Measurements from ENCODE around the gene MCRIP1.

DNA sequence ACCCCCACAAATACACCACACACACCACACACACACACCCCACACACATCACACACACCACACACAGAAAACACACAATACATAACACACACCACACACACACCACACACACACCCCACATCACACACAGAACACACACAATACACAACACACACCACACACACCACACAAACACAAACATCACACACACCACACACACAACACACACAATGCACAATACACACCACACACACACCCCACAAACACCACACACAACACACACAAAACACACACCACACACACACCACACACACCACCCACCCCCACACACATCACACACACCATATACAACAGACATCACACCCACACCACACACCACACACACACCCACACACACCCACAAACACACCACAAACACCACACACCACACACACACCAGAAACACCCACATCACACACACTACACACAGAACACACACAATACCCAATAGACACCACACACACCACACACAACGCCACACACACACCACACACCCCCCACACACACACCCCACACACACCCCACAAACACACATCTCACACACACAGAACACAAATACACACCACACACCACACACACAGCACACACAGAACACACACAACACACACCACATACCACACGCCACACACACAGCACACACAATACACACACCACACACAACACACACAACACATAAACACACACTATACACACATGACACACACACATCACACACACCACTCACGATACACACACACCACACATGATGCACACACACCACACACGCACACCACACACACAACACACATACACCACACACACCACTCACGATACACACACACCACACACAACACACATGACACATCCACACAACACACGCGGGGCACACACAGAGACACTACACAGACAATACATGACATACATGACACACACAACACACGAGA lies 40.1 kb downstream of the MCRIP1 start:
- TF ChIP-seq CTCF (IDR thresholded peaks at IDR 0.05; ENCODE audit: low read depth, low read length) (no peak), EZH2phosphoT487 (IDR thresholded peaks at IDR 0.05; ENCODE audit: low read depth) (no peak)

All from OCI-LY3 (cell line).